MV-4-11 (cell line): Measurements from ENCODE around the gene ZDHHC24.
"Not testable (repeated sequence)": the region's sequence is repeated elsewhere in the genome, so short reads cannot be mapped to it uniquely, and the experiment has no call there.

Experiments used
- DNase-seq: peaks from one replicate; lab custom pipeline; 2025; lab: John Stamatoyannopoulos, UW

Gene ZDHHC24

GRCh38 chr11:66546368-66546965 lies 619 bp upstream of the ZDHHC24 start, which contains the start of gene ACTN3:
Gene ACTN3 (plus strand): TSS chr11:66546903. CDS start chr11:66546938, 35 bp downstream.
- DNase-seq, result no peak

- DNase-seq, result not testable (repeated sequence)
Measured at GRCh38 chr11:66544952-66545351, 896 bp downstream of the ZDHHC24 start.

- peak; percentile 52 for DNase-seq
Measured at GRCh38 chr11:66543263-66544107, 2.4 kb downstream of the ZDHHC24 start.

- DNase-seq, result no peak
Measured at GRCh38 chr11:66542362-66542761, 3.5 kb downstream of the ZDHHC24 start.

GRCh38 chr11:66541892-66542291 lies 4.0 kb downstream of the ZDHHC24 start:
- no peak for DNase-seq

GRCh38 chr11:66540598-66540997 lies 5.2 kb downstream of the ZDHHC24 start:
- DNase-seq, result peak; percentile 36

GRCh38 chr11:66539870-66540213 lies 6.0 kb downstream of the ZDHHC24 start:
- DNase-seq, result no peak

- no peak for DNase-seq
Measured at GRCh38 chr11:66539170-66539869, 6.5 kb downstream of the ZDHHC24 start.

- DNase-seq, result no peak
Measured at GRCh38 chr11:66532784-66533183, 13.1 kb downstream of the ZDHHC24 start.

- DNase-seq, result no peak
Measured at GRCh38 chr11:66531841-66532240, 14.0 kb downstream of the ZDHHC24 start.

- DNase-seq, result no peak
Measured at GRCh38 chr11:66530927-66531709, 14.7 kb downstream of the ZDHHC24 start.

- DNase-seq, result no peak
Measured at GRCh38 chr11:66529655-66530054, 16.2 kb downstream of the ZDHHC24 start.

- DNase-seq, result no peak
Measured at GRCh38 chr11:66529069-66529468, 16.8 kb downstream of the ZDHHC24 start.

- no peak for DNase-seq
Measured at GRCh38 chr11:66524304-66525040, 21.4 kb downstream of the ZDHHC24 start.

GRCh38 chr11:66523611-66524010 lies 22.2 kb downstream of the ZDHHC24 start:
- no peak for DNase-seq

- DNase-seq, result no peak
Measured at GRCh38 chr11:66510990-66511339, 34.9 kb downstream of the ZDHHC24 start.

GRCh38 chr11:66510271-66510989 lies 35.4 kb downstream of the ZDHHC24 start, which contains the start of gene BBS1:
Gene BBS1 (plus strand): TSS chr11:66510635. CDS start chr11:66510660, 25 bp downstream.
- peak; percentile 61 for DNase-seq

- DNase-seq, result peak; percentile 87
Measured at GRCh38 chr11:66509131-66509561, 36.7 kb downstream of the ZDHHC24 start.

GRCh38 chr11:66505276-66505816 lies 40.5 kb downstream of the ZDHHC24 start:
- DNase-seq, result no peak

- no peak for DNase-seq
Measured at GRCh38 chr11:66498506-66498905, 47.3 kb downstream of the ZDHHC24 start.
